ENCODE measurements around the gene ERC2. TPM values are rescaled to one million over a fixed set of nuclear protein-coding genes. Genes with fewer than 3 reads are reported as not detected.

ERC2 gene
- total RNA-seq, 1 donor, result 0.43 TPM

GRCh38 chr3:55477306-55478303 lies 990.7 kb downstream of the ERC2 start:
- peak overlapping the region; percentile 92 for H3K4me3 ChIP-seq (ENCODE audit: low read depth, low read length)
- peak; percentile 53 for DNase-seq (ENCODE audit: low read depth)
- TF ChIP-seq CTCF (IDR thresholded peaks at IDR 0.05; ENCODE audit: insufficient read depth, low read depth, low read length), result no peak

- no peak for TF ChIP-seq CTCF (IDR thresholded peaks at IDR 0.05; ENCODE audit: insufficient read depth, low read depth, low read length)
- peak overlapping the region; percentile 92 for H3K4me3 ChIP-seq (ENCODE audit: low read depth, low read length)
- DNase-seq (ENCODE audit: low read depth), result peak; percentile 67
Measured at GRCh38 chr3:55476515-55476914, 991.8 kb downstream of the ERC2 start.

- DNase-seq (ENCODE audit: low read depth), result no peak
- TF ChIP-seq CTCF (IDR thresholded peaks at IDR 0.05; ENCODE audit: insufficient read depth, low read depth, low read length), result no peak
- no peak overlapping the region for H3K4me3 ChIP-seq (ENCODE audit: low read depth, low read length)
Measured at GRCh38 chr3:55474213-55474632, 994.0 kb downstream of the ERC2 start.

- no peak for TF ChIP-seq CTCF (IDR thresholded peaks at IDR 0.05; ENCODE audit: insufficient read depth, low read depth, low read length)
- H3K4me3 ChIP-seq (ENCODE audit: low read depth, low read length), result peak overlapping the region; percentile 6
- no peak for DNase-seq (ENCODE audit: low read depth)
Measured at GRCh38 chr3:55473788-55474187, 994.5 kb downstream of the ERC2 start.

GRCh38 chr3:55471522-55472280 lies 996.6 kb downstream of the ERC2 start:
- no peak for DNase-seq (ENCODE audit: low read depth)
- TF ChIP-seq CTCF (IDR thresholded peaks at IDR 0.05; ENCODE audit: insufficient read depth, low read depth, low read length), result no peak
- H3K4me3 ChIP-seq (ENCODE audit: low read depth, low read length), result no peak overlapping the region

GRCh38 chr3:55471084-55471483 lies 997.2 kb downstream of the ERC2 start:
- no peak for TF ChIP-seq CTCF (IDR thresholded peaks at IDR 0.05; ENCODE audit: insufficient read depth, low read depth, low read length)
- DNase-seq (ENCODE audit: low read depth), result no peak
- H3K4me3 ChIP-seq (ENCODE audit: low read depth, low read length), result no peak overlapping the region

Data from fibroblast of villous mesenchyme (primary cell).